ENCODE data around the gene ZBTB7B.

ZBTB7B gene

GRCh38 chr1:155005076-155006011, 2.7 kb downstream of the ZBTB7B start:
- no peak for FAIRE-seq

- FAIRE-seq: no peak
Measured at GRCh38 chr1:155006601-155007101, 4.0 kb downstream of the ZBTB7B start.

- no peak for FAIRE-seq
Measured at GRCh38 chr1:155007251-155007828, 4.7 kb downstream of the ZBTB7B start.

- FAIRE-seq: no peak
Measured at GRCh38 chr1:155008015-155008941, 5.7 kb downstream of the ZBTB7B start.

- FAIRE-seq: no peak
Measured at GRCh38 chr1:155009221-155009711, 6.7 kb downstream of the ZBTB7B start.

- FAIRE-seq: no peak
Measured at GRCh38 chr1:155009742-155010141, 7.1 kb downstream of the ZBTB7B start.

- no peak for FAIRE-seq
Measured at GRCh38 chr1:155010211-155010918, 7.8 kb downstream of the ZBTB7B start.

GRCh38 chr1:155011004-155011416, 8.4 kb downstream of the ZBTB7B start:
- FAIRE-seq: no peak

GRCh38 chr1:155011437-155012025, 8.9 kb downstream of the ZBTB7B start:
- FAIRE-seq: no peak

- FAIRE-seq: no peak
Measured at GRCh38 chr1:155012026-155012546, 9.5 kb downstream of the ZBTB7B start.

- FAIRE-seq: no peak
Measured at GRCh38 chr1:155012776-155013602, 10.4 kb downstream of the ZBTB7B start.

- FAIRE-seq: no peak
Measured at GRCh38 chr1:155013632-155014031, 11.0 kb downstream of the ZBTB7B start.

GRCh38 chr1:155014709-155015508, 12.3 kb downstream of the ZBTB7B start:
- FAIRE-seq: no peak

- FAIRE-seq: no peak
Measured at GRCh38 chr1:155015527-155016230, 13.1 kb downstream of the ZBTB7B start.

- no peak for FAIRE-seq
Measured at GRCh38 chr1:155016231-155016831, 13.7 kb downstream of the ZBTB7B start.

GRCh38 chr1:155017041-155017945, 14.7 kb downstream of the ZBTB7B start:
- no peak for FAIRE-seq

GRCh38 chr1:155017946-155018316, 15.3 kb downstream of the ZBTB7B start:
- FAIRE-seq: no peak
